GM21717 (cell line): Measurements from ENCODE around the gene ANKS1B.
A peak's percentile ranks its signal among the peaks of the same experiment; 100 is the strongest.

Experiments
- ATAC-seq: cut with Tn5 transposase; IDR thresholded peaks from one replicate; pipeline ENCODE4 v1.9.1; 2021; ENCODE audit warnings: mild to moderate bottlenecking, moderate library complexity; ENCODE audit not compliant: unreplicated experiment

ANKS1B gene

GRCh38 chr12:99493197-99493596 is 491.5 kb downstream of the ANKS1B start:
- ATAC-seq = no peak

- ATAC-seq = no peak
These were observed 498.5 kb downstream of the ANKS1B start for GRCh38 chr12:99486277-99486676.

- no peak for ATAC-seq
These were observed 505.6 kb downstream of the ANKS1B start for GRCh38 chr12:99479149-99479548.

- no peak for ATAC-seq
These were observed 507.8 kb downstream of the ANKS1B start for GRCh38 chr12:99476956-99477355.

GRCh38 chr12:99455350-99456035 is 529.2 kb downstream of the ANKS1B start:
- no peak for ATAC-seq

- peak; percentile 33 for ATAC-seq
These were observed 530.1 kb downstream of the ANKS1B start for GRCh38 chr12:99454539-99455172.

- peak; percentile 41 for ATAC-seq
These were observed 530.7 kb downstream of the ANKS1B start for GRCh38 chr12:99453836-99454538.

GRCh38 chr12:99450036-99450630 is 534.6 kb downstream of the ANKS1B start:
- no peak for ATAC-seq

- no peak for ATAC-seq
These were observed 539.8 kb downstream of the ANKS1B start for GRCh38 chr12:99444859-99445316.

- no peak for ATAC-seq
These were observed 542.0 kb downstream of the ANKS1B start for GRCh38 chr12:99442758-99443157.

- no peak for ATAC-seq
These were observed 545.3 kb downstream of the ANKS1B start for GRCh38 chr12:99439399-99439798.

GRCh38 chr12:99436584-99436983 is 548.2 kb downstream of the ANKS1B start:
- peak; percentile 98 for ATAC-seq

GRCh38 chr12:99435095-99435791 is 549.5 kb downstream of the ANKS1B start:
- no peak for ATAC-seq

GRCh38 chr12:99433155-99433554 is 551.6 kb downstream of the ANKS1B start:
- no peak for ATAC-seq

GRCh38 chr12:99431203-99431602 is 553.5 kb downstream of the ANKS1B start:
- no peak for ATAC-seq

GRCh38 chr12:99427104-99427503 is 557.6 kb downstream of the ANKS1B start:
- no peak for ATAC-seq

GRCh38 chr12:99418379-99418778 is 566.4 kb downstream of the ANKS1B start:
- peak; percentile 67 for ATAC-seq

- ATAC-seq = no peak
These were observed 571.0 kb downstream of the ANKS1B start for GRCh38 chr12:99413751-99414150.

- ATAC-seq = no peak
These were observed 591.0 kb downstream of the ANKS1B start for GRCh38 chr12:99393763-99394162.

GRCh38 chr12:99392091-99392850 is 592.5 kb downstream of the ANKS1B start:
- ATAC-seq = no peak
